HEK293T (cell line): ENCODE results near the gene NFIC.

Experiments
- BHLHE40 ChIP-seq: fragments of 450-650 bp; IDR thresholded peaks from 2 replicates; pipeline ENCODE4 v1.6.1; 2016; ENCODE audit warnings: mild to moderate bottlenecking, moderate library complexity, borderline replicate concordance
- FOXK2 ChIP-seq: fragments of 450-650 bp; IDR thresholded peaks from 2 replicates; pipeline ENCODE4 v1.6.1; 2016; ENCODE audit warnings: mild to moderate bottlenecking
- HDGF ChIP-seq: fragments of 450-650 bp; IDR thresholded peaks from 2 replicates; pipeline ENCODE4 v1.6.1; 2017; ENCODE audit warnings: antibody characterized with exemption, borderline replicate concordance
- NFRKB ChIP-seq: fragments of 450-650 bp; IDR thresholded peaks from 2 replicates; pipeline ENCODE4 v1.6.1; 2016; ENCODE audit warnings: mild to moderate bottlenecking, moderate library complexity
- SUZ12 ChIP-seq: fragments of 450-650 bp; IDR thresholded peaks from 2 replicates; pipeline ENCODE4 v1.6.1; 2016; ENCODE audit warnings: mild to moderate bottlenecking

DNA sequence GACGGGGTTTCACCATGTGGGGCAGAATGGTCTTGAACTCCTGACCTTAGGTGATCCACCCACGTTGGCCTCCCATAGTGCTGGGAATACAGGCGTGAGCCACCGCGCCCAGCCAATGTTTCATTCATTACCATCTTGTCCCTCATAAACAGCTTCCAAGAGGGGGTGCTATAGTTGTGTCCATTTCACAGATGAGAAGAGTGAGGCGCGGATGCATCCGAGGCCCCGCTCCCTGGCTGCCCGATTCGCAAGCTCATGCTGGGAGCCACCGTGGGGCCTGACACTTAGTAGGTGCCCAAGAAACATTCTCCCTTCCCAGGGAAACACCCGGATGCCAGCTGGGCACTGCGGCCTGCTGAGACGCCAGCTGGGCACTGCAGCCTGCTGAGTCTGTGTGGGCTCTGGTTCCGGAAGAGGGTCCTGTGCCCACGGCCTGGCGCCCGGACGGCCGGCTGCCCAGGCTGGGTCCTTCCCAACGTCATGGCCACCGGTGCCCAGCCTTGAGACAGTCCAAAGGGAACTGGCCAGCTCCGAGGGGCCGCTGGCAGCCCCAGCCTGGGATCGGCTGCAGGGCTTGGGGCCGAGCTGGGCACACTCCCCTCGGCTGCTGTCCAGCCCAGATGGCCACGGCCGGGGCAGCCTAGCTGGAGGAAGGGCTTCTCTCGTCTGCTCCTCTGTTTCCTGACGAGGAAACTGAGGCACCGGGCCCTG, 54.7 kb downstream of the NFIC start:
- no peak for TF ChIP-seq HDGF
- no peak for TF ChIP-seq NFRKB
- TF ChIP-seq SUZ12, result no peak
- TF ChIP-seq FOXK2, result no peak
- no peak for TF ChIP-seq BHLHE40
